Frontal cortex (tissue), 4 donors: ENCODE results near the gene ZBTB20. TPM values are rescaled to one million over a fixed set of nuclear protein-coding genes. Genes with fewer than 3 reads are reported as not detected.

Experiments used
- DNase-seq, 2 donors: peaks; one replicate each; pipeline ENCODE4 v3.0.0; 2012; ENCODE audit warnings: low spot score in 2 of 2
- FAIRE-seq: peaks from 2 replicates; lab custom pipeline; 2012; peaks lifted over from hg19 to GRCh38; lab: Jason Lieb, UNC
- total RNA-seq: library from RNA; depleted of rRNA; stranded (reverse); fragments of >200 nt; gene quantifications from one replicate; pipeline ENCODE4 v1.2.3, GENCODE V29; 2014
- donor health status: control.
- donor health status: control.
- donor health status: control.

Gene ZBTB20
- total RNA-seq, 1 donor from 2014 or later = 39.9 TPM

DNA sequence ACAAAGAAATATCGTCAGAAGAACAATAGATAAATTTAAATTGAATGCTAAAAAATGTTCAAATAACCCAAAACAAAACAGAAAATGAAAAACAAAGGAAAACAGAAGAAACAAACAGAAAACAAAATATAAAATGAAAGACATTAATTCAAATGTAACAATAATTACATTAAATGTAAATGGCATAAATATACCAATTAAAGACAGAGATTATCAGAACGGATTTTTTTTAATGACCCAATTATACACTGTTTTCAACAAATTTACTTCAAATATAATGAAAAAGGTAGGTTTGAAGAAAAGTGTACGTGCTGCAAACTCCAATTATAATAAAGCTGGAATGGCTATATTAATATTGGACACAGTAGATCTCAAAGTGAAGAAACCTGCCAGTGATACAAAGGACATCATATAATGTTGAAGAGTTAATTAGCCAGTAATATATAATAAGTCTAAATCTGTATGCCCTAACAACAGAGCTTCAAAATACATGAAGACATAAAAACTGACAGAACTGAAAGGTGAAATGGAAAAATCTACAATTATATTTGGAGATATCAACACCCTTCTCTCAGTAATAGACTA, 193.8 kb downstream of the ZBTB20 start:
- FAIRE-seq = peak; percentile 83
- no peak for DNase-seq

DNA sequence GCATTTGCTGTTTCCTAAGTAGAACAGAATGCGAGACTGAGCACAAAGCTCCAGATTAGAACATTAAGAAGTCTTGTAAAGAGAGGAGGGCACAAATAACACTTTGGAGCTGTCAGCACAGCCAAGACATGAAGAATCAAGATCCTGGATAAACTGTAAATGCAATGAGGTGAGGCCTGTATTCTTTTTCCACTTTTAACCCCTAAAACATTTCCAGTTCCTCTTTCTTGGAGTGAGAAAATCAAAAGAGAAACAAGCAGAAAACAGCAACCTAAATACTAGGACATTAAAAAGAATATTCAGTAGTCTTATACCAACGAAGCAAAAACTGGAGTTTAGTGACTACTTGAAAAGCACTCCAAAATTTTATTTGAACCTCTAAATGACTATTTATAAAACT, 204.3 kb downstream of the ZBTB20 start:
- DNase-seq (no peak), FAIRE-seq (no peak)

DNA sequence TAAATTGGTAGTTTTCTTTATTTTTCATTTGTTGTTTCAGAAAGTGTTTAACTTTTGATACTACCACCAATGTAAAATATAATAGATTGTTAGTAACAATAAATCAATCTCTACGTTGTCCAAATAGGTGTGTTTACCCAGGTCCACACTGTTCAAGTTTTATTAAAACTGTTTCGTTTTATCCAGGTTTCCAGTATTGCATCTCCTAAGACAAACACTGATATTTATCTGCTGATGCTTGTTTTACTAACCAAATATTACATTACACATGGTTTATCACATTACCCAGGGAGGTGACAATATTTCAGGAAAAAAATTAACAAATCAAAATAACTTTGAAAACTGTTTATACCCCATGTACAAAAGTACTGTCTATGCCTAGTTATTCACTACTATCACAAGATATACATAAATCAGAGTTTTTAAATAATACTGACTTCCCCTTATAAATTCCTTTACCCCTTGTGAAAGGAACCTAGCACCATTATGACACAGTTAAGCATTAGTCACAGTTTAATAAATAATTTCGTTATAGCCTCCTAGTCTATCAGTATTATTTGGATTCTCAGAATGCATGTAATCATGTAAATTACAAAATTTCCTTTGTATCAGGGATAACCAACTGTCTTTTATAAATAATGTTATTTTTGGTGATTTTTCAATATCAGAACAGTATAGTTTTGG, 205.3 kb downstream of the ZBTB20 start:
- FAIRE-seq = peak; percentile 54
- DNase-seq = no peak

DNA sequence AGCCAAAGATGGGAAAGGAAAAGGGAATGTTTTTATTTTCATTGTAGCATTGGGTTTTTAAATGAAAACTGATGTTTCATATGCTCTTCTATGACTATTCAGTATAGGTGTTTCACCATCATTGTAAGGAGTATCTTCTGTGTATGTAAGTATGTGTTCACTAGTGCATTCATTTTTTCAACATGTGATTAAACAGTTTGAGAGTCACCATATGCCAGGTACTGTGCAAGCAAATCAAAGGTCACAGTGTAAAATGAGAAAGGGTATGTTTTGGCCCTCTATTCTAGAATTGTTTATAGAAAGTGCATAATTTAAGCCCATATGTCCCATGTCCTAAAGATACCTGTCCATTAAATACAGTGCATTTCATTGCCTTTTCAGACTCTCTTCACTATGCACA, 207.2 kb downstream of the ZBTB20 start:
- DNase-seq (no peak), FAIRE-seq (no peak)

DNA sequence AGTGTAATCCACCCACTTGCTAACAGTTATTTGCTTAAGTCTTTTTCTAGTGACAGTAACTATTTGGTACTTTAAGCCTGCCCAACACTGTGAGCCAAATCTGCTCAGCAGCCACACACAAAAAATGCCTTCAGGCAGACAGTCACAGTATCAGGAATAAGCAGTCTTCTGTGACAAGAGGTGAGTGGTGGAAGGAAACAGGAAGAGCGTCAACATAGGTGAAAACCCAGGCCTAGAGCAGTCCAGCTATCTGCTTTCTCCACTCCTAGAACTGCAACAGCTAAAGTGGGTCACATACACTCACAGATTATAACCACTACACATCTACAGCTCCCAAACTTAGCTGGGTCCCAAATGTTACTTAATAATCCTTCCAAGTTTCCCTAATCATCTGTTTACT, 213.7 kb downstream of the ZBTB20 start:
- FAIRE-seq = no peak

DNA sequence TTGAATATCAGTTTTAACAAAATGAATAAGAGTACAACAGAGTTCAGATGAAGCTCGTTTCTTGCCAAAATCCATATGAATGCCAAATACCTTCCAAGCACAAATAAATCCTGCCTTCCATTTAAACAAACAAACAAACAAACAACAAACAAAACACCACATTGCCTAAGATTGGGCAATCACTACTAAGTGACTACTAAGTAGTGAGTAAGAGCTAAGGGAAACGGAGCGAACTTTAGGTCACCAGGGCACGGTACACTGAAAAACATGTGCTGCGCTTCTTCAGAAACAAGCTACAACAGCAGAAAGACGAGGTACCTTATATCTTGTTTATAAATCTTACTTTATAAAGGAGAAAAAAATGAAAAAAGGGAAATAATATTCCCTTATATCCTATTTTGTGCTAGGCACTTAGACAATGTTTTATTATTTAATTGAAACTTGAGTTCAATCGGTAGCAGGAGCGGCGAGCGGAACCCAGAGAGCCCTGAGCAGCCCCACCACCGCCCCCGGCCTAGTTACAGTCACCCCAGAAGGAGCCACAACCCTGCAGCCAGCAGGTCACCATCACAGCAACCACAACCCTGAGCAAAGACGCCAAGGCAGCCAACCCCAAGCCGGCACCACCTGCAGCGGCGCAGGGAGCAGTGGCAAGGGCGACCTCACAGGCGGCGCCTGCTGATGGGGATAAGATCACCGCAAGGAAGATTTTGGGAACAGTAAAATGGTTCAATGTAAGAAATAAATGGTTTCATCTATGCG, 216.9 kb downstream of the ZBTB20 start:
- FAIRE-seq = no peak
- no peak for DNase-seq

More for the DNA sequence above, 213.7 kb downstream of the ZBTB20 start:
- no peak for DNase-seq

- DNase-seq (no peak), FAIRE-seq (no peak)
Measured at GRCh38 chr3:114928989-114929640, 218.0 kb downstream of the ZBTB20 start.

GRCh38 chr3:114904633-114905032, 242.5 kb downstream of the ZBTB20 start:
- FAIRE-seq (no peak), DNase-seq (no peak)

GRCh38 chr3:114903213-114903612, 243.9 kb downstream of the ZBTB20 start:
- DNase-seq (no peak), FAIRE-seq (no peak)

- no peak for FAIRE-seq
- no peak for DNase-seq
Measured at GRCh38 chr3:114902691-114903101, 244.4 kb downstream of the ZBTB20 start.

- DNase-seq (no peak), FAIRE-seq (no peak)
Measured at GRCh38 chr3:114900908-114901307, 246.2 kb downstream of the ZBTB20 start.

DNA sequence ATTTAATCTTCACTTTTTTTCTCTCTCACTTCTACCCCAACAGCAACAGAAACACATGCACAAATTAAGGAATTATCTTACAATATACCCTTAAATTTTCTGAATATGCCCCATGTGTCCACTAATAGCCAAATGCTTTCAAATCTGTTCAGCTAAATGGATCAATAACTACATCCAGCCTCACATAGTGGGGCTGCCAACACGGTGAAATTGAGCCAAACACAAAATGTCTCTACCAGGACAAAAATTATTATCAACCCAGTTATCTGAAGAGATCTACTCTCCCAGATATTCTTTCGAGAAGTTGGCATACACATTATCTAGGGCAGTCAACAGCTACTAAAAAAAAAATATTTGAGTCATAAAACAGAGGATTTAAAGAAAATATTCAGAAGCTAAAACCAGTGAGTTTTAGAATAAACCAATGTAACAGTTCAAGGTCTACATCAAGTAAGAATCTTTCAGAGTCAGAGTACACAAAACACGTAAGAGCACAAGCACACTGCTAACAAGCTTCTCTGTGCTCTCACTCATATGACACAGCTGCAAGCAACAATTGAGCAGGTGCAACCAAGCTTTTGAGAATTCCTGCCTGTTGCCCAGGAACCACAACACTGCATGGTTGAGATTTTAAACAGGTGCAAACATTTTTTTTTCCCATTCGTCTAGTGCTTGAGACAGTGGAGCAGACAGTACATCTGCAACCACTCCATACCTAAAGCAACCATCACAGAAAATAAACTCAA, 247.7 kb downstream of the ZBTB20 start:
- FAIRE-seq (peak; percentile 13), DNase-seq (no peak)

DNA sequence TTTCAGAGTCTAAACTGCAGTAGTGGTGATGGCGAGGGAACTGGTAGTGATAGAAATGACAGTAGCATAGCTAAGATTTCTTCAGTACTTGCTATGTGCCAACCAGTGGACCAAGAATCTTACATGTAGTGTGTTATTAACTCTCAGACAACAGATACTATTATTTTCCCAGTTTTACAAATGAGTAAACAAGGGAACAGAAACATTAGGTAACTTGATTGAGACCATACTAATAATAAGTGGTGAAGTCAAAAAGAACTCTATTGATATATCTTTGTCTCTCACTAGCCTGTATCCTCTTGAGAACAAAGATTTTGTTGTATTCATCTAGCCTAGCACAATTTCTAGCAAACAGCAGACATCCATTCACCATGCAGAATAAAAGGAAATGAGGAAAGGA, 250.1 kb downstream of the ZBTB20 start:
- DNase-seq (no peak), FAIRE-seq (peak; percentile 88)

DNA sequence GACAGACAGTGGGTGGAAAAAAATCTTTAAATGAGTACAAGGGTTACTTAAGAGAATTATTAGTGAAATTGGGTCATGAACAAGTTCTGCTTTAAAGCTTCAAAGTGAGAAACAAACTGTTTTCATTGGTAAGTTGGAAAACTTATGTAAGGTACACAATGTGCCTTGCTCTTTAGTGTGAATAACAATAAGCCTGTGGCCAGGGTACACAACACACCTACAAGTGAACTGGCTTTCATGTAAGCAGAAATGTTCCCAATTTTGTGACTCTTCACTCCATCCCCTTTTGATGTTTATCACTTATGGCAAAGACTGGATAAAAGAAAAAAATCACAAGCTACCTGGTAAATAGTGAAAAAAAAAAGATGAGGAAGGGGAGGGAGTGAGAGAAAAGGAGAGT, 253.7 kb downstream of the ZBTB20 start:
- FAIRE-seq = no peak
- DNase-seq = no peak

- DNase-seq (no peak), FAIRE-seq (no peak)
Measured at GRCh38 chr3:114892880-114893279, 254.2 kb downstream of the ZBTB20 start.

GRCh38 chr3:114892131-114892879, 254.8 kb downstream of the ZBTB20 start:
- FAIRE-seq (no peak), DNase-seq (no peak)

DNA sequence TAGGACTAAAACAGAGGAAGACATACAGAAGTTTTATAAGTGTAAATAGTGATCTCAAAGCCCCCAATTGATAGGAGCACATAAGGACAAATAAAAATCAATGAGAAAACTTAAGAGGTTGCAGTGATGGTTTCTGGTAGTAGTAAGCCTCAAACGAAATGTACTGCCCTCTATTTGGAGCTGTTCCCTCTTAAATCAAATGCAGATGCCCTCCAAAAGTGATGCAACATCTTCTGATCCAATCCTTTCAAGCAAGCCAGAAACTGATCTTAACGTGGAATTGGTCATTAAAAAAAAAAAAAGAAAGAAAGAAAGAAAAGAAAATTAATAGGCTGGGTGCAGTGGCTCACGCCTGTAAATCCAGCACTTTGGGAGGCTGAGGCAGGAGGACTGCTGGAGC, 259.3 kb downstream of the ZBTB20 start:
- DNase-seq (no peak), FAIRE-seq (no peak)

DNA sequence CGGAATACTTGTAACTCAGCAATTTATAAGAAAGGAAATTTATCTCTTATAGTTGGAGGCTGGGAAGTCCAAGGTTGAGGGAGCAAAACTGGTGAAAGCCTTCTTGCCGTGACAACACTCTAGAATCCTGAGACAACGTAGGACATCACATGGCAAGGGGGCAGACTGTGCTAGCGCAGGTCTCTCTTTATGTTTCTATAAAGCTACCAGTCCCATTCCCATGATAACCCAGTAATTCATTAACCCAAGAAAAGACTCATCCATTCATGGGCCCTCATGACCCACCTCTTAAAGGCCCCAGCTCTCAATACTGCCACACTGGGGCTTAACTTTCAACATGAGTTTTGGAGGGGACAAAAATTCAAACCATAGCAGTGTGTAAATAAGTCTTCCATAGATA, 260.2 kb downstream of the ZBTB20 start:
- no peak for FAIRE-seq
- no peak for DNase-seq

DNA sequence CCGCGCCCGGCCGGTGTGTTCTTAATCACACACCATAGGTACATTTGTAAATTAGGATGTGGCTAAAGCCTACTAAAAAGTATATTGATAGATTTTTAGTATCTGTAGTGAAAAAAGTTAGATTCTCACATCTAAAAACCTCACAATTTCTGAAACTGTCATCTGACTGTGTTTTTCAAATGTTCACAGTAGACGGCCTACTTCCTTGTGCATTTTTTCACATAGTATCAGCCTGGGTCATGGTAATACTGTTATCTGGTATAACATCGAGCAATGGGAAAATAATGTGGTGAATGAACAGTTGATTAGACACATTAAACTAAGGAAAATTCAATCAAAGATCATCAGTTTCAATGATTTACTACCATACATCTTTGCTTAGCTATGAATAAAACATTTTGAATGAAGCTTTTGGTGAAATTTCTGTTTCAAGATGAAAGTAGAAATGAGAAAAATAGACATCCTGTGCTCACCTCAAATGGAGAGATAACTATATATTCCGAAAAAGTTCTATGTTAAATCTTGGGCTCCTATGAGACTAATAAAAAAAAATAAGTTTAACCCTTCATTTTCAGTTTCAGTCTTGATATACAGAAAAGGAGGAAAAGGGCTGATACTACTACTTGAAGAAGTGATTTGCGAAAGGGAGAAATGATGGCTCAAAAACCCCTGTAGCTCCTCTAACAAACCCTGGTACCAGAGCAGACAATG, 262.7 kb downstream of the ZBTB20 start:
- FAIRE-seq (no peak), DNase-seq (no peak)
